PC-3 (cell line): ENCODE results near the gene CD300LG.

ENCODE experiments used
- CTCF ChIP-seq: fragments of 300-600 bp; sonication (generic); conservative IDR thresholded peaks from 2 replicates; pipeline ENCODE4 v1.5.1; 2017; ENCODE audit warnings: antibody characterized with exemption, low read depth, mild to moderate bottlenecking, low read length
- EZH2 ChIP-seq: fragments of 300-600 bp; sonication (generic); IDR thresholded peaks from one replicate; pipeline ENCODE4 v1.6.1; 2017; ENCODE audit warnings: antibody characterized with exemption, mild to moderate bottlenecking, low read length; ENCODE audit not compliant: unreplicated experiment
- EZH2phosphoT487 ChIP-seq: fragments of 300-600 bp; sonication (generic); IDR thresholded peaks from 2 replicates; pipeline ENCODE4 v1.6.1; 2018; ENCODE audit warnings: mild to moderate bottlenecking, antibody characterized with exemption, low read length, borderline replicate concordance

GRCh38 chr17:43832168-43832975 lies 14.6 kb upstream of the CD300LG start:
- TF ChIP-seq CTCF, result no peak; the same call in 1 of the 2 replicates
- no peak for TF ChIP-seq EZH2
- peak; percentile 22; the same call in 1 of the 2 replicates for TF ChIP-seq EZH2phosphoT487
